Measurements from ENCODE around the gene RNF208.
A peak's percentile ranks its signal among the peaks of the same experiment; 100 is the strongest.

RNF208 gene

DNA sequence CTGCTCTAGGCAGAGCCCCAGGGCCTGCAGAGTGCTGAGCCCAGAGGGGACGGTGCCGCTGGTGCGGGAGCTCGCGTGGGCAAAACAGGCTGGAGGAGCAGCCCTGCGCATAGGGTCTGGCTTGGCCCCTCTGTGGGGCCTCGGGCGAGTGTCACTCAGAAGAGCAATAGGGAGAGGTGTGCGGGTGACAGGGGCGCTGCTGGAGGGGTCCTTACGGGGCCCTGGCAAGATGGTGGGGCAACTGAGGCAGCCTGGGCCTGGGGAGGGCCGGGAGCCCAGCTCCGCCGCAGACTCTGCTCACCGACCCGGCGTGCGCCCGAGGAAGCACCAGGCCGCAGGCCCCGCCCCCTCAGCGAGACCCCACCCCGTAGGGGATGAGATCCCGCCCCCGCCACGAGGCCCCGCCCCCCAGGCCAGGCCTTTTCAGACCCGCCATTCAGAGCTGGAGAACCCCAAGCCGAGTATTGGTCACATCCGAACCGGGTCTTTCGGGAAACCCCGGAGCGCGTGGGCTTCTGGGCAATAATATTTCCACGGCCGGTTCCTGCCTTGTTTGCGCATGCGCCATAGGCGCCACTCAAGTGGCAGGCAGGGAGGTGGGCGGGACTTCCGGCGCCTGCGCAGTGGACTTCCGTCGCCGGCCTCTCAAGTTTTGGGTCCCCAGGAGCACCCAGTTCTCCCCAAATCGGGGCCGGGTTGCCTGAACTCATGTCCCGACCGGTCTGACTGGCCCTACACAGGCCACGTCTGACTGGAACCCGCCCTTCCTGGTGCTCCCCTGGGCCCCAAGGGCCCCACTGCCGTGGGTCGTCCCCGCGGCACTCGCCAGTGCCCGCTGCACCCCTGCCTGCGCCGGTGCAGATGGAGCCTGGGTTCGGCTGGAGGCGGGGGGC is 1.3 kb upstream of the RNF208 start:
- peak overlapping the region; percentile 90 for H2AFZ ChIP-seq (ENCODE audit: low read depth, low read length)
- no peaks in the 10 kb centered on the region for H3K9me3 ChIP-seq (ENCODE audit: low read length)
- no peaks in the 10 kb centered on the region for H3K36me3 ChIP-seq (ENCODE audit: insufficient read depth, low read length)
- peaks cover 15% of the 10 kb centered on the region for H3K4me1 ChIP-seq (ENCODE audit: insufficient read depth, low read length)
- peak overlapping the region; percentile 98 for H3K4me3 ChIP-seq (ENCODE audit: low read length)
- H3K27me3 ChIP-seq (ENCODE audit: insufficient read depth, low read length) = no peaks in the 10 kb centered on the region

- no peaks in the 10 kb centered on the region for H3K9me3 ChIP-seq (ENCODE audit: low read length)
- H3K36me3 ChIP-seq (ENCODE audit: insufficient read depth, low read length) = peaks cover 3% of the 10 kb centered on the region
Measured at GRCh38 chr9:137221506-137222111, 431 bp downstream of the RNF208 start.

GRCh38 chr9:137221095-137221505 is 940 bp downstream of the RNF208 start:
- no peak overlapping the region for H3K4me3 ChIP-seq (ENCODE audit: low read length)
- H3K36me3 ChIP-seq (ENCODE audit: insufficient read depth, low read length) = peaks cover 7% of the 10 kb centered on the region
- peaks cover 12% of the 10 kb centered on the region for H3K4me1 ChIP-seq (ENCODE audit: insufficient read depth, low read length)
- H2AFZ ChIP-seq (ENCODE audit: low read depth, low read length) = no peak overlapping the region
- no peaks in the 10 kb centered on the region for H3K27me3 ChIP-seq (ENCODE audit: insufficient read depth, low read length)
- no peaks in the 10 kb centered on the region for H3K9me3 ChIP-seq (ENCODE audit: low read length)

More at GRCh38 chr9:137221506-137222111, 431 bp downstream of the RNF208 start:
- Histone ChIP-seq H3K4me1 (ENCODE audit: insufficient read depth, low read length) (peaks cover 15% of the 10 kb centered on the region), H3K4me3 (ENCODE audit: low read length) (peak overlapping the region; percentile 34), H3K27me3 (ENCODE audit: insufficient read depth, low read length) (no peaks in the 10 kb centered on the region), H2AFZ (ENCODE audit: low read depth, low read length) (no peak overlapping the region)

DNA sequence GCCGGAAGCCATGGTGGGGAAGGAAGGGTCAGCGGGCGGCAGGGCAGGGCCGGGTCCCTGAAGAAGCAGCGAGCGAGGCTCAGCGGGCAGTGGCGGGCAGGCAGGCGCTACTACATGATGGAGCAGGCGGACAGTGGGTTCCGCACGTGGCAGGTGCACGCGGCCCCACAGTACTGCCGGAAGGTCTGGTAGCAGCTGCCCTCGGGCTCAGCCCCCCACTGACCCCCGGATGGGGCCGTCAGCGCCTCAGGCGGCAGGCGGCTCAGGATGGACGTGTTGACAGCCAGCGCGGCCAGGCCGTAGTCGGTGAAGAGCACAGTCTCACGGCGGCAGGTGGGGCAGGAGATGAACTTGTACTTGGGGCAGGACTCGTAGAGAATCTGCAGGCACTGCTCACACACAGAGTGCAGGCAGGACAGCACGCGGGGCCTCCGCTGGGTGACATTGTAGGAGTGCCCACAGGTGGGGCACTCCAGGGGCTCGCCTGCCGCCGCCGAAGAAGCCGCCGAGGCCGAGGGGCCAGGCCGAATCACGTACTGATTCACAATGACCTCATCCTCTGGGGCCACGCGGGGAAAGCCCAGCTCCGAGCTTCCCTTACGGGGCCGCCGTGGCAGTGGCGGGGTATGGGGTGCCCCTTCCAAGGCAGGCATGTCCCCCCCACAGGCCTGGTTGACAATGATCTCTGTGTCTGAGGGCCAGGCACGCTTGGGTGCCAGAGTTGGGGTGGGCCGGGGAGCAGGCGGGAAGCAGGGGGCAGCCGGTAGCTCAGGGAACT is 1.5 kb downstream of the RNF208 start:
- no peak overlapping the region for H3K4me3 ChIP-seq (ENCODE audit: low read length)
- H3K27me3 ChIP-seq (ENCODE audit: insufficient read depth, low read length) = no peaks in the 10 kb centered on the region
- H2AFZ ChIP-seq (ENCODE audit: low read depth, low read length) = no peak overlapping the region
- H3K4me1 ChIP-seq (ENCODE audit: insufficient read depth, low read length) = peaks cover 10% of the 10 kb centered on the region
- H3K36me3 ChIP-seq (ENCODE audit: insufficient read depth, low read length) = peaks cover 12% of the 10 kb centered on the region
- H3K9me3 ChIP-seq (ENCODE audit: low read length) = no peaks in the 10 kb centered on the region

DNA sequence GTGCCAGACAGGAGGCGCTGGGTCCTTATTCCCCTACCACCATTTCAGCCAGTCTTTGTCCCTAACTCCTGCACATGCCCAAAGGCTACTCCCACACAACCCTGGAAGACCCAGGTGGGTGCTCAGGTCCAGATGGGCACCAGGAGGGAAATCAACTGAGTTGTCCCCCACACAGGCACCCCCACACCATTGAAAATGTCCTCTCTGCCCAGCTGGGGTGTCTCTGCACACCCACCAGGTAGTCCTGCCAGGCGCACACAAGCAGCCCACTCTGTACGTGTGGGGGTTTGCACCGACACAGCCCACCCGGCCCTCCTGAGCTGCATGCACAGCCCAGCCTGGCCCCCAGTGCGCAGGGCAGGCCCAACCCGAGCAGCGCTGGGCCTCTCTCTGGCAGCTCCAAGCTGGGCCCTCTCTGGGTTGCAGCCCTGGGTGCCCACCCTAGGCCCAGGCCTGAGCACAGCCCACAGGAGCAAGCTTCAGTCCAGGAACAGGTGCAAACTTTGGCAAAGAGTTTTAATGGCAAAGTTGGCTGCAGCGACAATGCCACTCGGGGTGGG is 2.2 kb downstream of the RNF208 start:
- Histone ChIP-seq H3K9me3 (ENCODE audit: low read length) (no peaks in the 10 kb centered on the region), H3K27me3 (ENCODE audit: insufficient read depth, low read length) (no peaks in the 10 kb centered on the region), H2AFZ (ENCODE audit: low read depth, low read length) (no peak overlapping the region), H3K36me3 (ENCODE audit: insufficient read depth, low read length) (peaks cover 18% of the 10 kb centered on the region), H3K4me3 (ENCODE audit: low read length) (no peak overlapping the region), H3K4me1 (ENCODE audit: insufficient read depth, low read length) (peaks cover 10% of the 10 kb centered on the region)

GRCh38 chr9:137218754-137219271 is 3.2 kb downstream of the RNF208 start:
- Histone ChIP-seq H3K4me1 (ENCODE audit: insufficient read depth, low read length) (peaks cover 7% of the 10 kb centered on the region), H3K4me3 (ENCODE audit: low read length) (no peak overlapping the region), H3K9me3 (ENCODE audit: low read length) (no peaks in the 10 kb centered on the region), H3K27me3 (ENCODE audit: insufficient read depth, low read length) (no peaks in the 10 kb centered on the region), H2AFZ (ENCODE audit: low read depth, low read length) (no peak overlapping the region), H3K36me3 (ENCODE audit: insufficient read depth, low read length) (peaks cover 23% of the 10 kb centered on the region)

DNA sequence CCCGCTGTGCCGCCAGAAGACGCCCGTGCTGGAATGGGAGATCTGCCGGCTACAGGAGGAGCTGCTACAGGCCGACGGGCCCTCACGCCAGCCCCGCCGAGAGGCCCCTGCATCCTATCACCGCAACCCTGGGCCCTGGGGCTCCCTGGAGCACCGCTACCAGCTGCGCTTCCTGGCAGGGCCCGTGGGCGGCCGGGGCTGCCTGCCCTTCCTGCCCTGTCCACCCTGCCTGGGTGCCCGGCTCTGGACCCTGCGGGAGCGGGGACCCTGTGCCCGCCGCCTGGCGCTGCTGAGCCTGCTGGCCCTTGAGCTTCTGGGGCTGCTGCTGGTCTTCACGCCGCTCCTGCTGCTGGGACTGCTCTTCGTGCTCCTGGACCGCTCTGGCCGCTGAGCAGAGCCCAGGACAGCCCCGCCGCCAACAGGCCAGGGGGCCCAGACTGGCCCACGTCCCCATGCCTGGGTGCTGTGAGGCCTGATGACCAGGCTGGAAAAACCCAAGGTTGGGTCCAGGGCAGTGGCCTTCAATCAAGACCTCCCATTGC is 3.8 kb downstream of the RNF208 start:
- no peaks in the 10 kb centered on the region for H3K9me3 ChIP-seq (ENCODE audit: low read length)
- H3K4me3 ChIP-seq (ENCODE audit: low read length) = no peak overlapping the region
- no peak overlapping the region for H2AFZ ChIP-seq (ENCODE audit: low read depth, low read length)
- peaks cover 23% of the 10 kb centered on the region for H3K36me3 ChIP-seq (ENCODE audit: insufficient read depth, low read length)
- H3K27me3 ChIP-seq (ENCODE audit: insufficient read depth, low read length) = no peaks in the 10 kb centered on the region
- H3K4me1 ChIP-seq (ENCODE audit: insufficient read depth, low read length) = peaks cover 7% of the 10 kb centered on the region

- H3K4me1 ChIP-seq (ENCODE audit: insufficient read depth, low read length) = peaks cover 1% of the 10 kb centered on the region
- H3K36me3 ChIP-seq (ENCODE audit: insufficient read depth, low read length) = peaks cover 23% of the 10 kb centered on the region
- H3K9me3 ChIP-seq (ENCODE audit: low read length) = no peaks in the 10 kb centered on the region
- H3K4me3 ChIP-seq (ENCODE audit: low read length) = no peak overlapping the region
- H3K27me3 ChIP-seq (ENCODE audit: insufficient read depth, low read length) = no peaks in the 10 kb centered on the region
- no peak overlapping the region for H2AFZ ChIP-seq (ENCODE audit: low read depth, low read length)
Measured at GRCh38 chr9:137217276-137218211, 4.5 kb downstream of the RNF208 start.

DNA sequence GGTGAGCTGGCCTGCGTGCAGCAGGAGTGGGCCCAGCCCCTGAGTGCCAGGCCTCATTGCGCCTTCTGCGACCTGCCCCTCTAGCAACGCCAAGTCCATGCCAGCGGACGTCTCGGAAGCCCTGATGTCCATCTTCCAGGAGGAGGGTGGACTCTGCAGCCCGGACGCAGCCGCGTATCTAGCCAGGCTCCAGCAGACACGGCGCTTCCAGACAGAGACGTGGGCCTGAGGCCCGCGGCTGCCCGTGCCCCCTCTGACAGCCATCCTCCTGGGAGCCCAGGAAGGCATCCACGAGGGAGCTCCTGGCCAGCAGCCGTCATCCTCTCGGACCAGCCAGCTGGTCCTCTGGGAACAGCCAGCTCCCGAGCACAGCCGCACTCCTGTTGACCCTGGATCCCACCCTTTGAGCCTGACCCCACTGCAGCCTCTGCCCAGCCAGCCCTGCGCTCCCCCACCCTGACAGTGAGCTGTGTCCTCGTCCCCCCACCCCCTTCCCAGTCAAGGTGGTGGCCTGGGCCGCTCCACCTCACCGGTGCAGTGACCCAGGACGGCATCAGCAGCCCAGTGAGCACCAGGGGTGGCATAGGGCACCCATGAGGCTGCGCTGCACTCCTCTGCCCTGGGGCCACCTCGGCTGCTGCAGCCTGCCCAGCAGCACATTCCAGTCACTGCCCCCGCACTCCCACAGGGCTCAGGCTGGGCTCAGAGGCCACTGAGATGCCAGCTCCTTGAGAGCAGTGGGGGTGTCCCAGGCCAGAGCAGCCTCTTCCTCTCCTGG is 5.7 kb downstream of the RNF208 start:
- H2AFZ ChIP-seq (ENCODE audit: low read depth, low read length) = no peak overlapping the region
- H3K27me3 ChIP-seq (ENCODE audit: insufficient read depth, low read length) = no peaks in the 10 kb centered on the region
- H3K36me3 ChIP-seq (ENCODE audit: insufficient read depth, low read length) = peaks cover 29% of the 10 kb centered on the region
- no peaks in the 10 kb centered on the region for H3K4me1 ChIP-seq (ENCODE audit: insufficient read depth, low read length)
- no peak overlapping the region for H3K4me3 ChIP-seq (ENCODE audit: low read length)
- no peaks in the 10 kb centered on the region for H3K9me3 ChIP-seq (ENCODE audit: low read length)

DNA sequence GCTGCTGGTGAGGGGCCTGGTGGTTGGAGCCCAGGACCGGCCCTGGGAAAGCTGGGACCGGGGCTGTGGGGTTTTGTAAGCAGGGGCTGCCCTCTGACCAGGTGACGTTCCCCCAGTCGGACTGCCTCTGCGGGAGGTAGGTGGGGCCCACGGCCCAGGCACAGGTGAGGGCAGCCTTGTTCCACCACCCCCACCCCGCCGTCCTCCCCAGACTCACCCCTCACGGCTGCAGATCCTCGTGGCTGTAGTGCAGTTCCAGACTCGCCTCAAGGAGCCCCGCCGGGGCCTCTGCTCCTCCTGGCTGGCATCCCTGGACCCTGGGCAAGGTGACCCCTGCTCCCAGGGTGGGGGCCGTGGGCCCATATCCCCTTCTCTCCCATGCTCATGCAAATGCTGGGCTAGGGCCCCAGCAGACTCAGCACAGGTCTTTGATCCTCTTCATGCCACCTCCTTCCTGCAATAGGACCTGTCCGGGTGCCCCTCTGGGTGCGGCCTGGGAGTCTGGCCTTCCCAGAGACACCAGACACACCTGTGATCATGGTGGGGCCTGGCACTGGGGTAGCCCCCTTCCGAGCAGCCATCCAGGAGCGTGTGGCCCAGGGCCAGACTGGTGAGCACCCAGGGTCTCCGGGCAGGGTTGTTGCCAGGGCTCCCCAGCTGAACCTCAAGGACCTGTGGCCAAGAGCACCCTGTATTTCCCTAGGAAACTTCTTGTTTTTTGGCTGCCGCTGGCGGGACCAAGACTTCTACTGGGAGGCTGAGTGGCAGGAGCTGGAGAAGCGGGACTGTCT is 6.6 kb downstream of the RNF208 start:
- Histone ChIP-seq H3K9me3 (ENCODE audit: low read length) (no peaks in the 10 kb centered on the region), H2AFZ (ENCODE audit: low read depth, low read length) (no peak overlapping the region), H3K36me3 (ENCODE audit: insufficient read depth, low read length) (peaks cover 29% of the 10 kb centered on the region), H3K27me3 (ENCODE audit: insufficient read depth, low read length) (no peaks in the 10 kb centered on the region), H3K4me3 (ENCODE audit: low read length) (no peak overlapping the region), H3K4me1 (ENCODE audit: insufficient read depth, low read length) (no peaks in the 10 kb centered on the region)

- no peaks in the 10 kb centered on the region for H3K9me3 ChIP-seq (ENCODE audit: low read length)
- H3K4me1 ChIP-seq (ENCODE audit: insufficient read depth, low read length) = no peaks in the 10 kb centered on the region
- peaks cover 34% of the 10 kb centered on the region for H3K36me3 ChIP-seq (ENCODE audit: insufficient read depth, low read length)
- no peak overlapping the region for H2AFZ ChIP-seq (ENCODE audit: low read depth, low read length)
- no peaks in the 10 kb centered on the region for H3K27me3 ChIP-seq (ENCODE audit: insufficient read depth, low read length)
- no peak overlapping the region for H3K4me3 ChIP-seq (ENCODE audit: low read length)
Measured at GRCh38 chr9:137214620-137215019, 7.4 kb downstream of the RNF208 start.
